RWPE1 (cell line): ENCODE results near the gene GABRG2.

ENCODE experiments used
- CTCF ChIA-PET: fragments of 350-600 bp; sonication (Branson Sonifier 250); formaldehyde crosslinking; extraction: SDS; loops from one replicate; lab custom pipeline; 2021; lab: Yijun Ruan, JAX
- POLR2A ChIA-PET: fragments of 400-600 bp; formaldehyde crosslinking; extraction: SDS; loops from one replicate; lab custom pipeline; 2020; ENCODE audit warnings: antibody characterized with exemption; ENCODE audit not compliant: low non-redundant PET; lab: Yijun Ruan, JAX
- DNase-seq: peaks from one replicate; pipeline ENCODE4 v3.0.0; 2012; ENCODE audit warnings: low spot score
- H3K27ac ChIP-seq: fragments of 450-650 bp; 2 replicates; pipeline ENCODE4 v1.5.1; 2017
- CTCF ChIP-seq: fragments of 450-650 bp; conservative IDR thresholded peaks from 2 replicates; pipeline ENCODE4 v1.5.1; 2017; ENCODE audit warnings: low read depth, mild to moderate bottlenecking

The GABRG2 gene

GRCh38 chr5:162163663-162164062, 96.1 kb downstream of the GABRG2 start:
- TF ChIP-seq CTCF = no peak
- DNase-seq = no peak
- no peak overlapping the region for H3K27ac ChIP-seq
- POLR2A ChIA-PET = no interaction called here
- CTCF ChIA-PET = interaction anchor here (0.7 kb wide), 1 partner anchor 44 kb away, joined by 3 read pairs; no protein-coding TSS in a partner anchor

GRCh38 chr5:162174358-162174974, 106.9 kb downstream of the GABRG2 start:
- ChIA-PET POLR2A (no interaction called here), CTCF (no interaction called here)
- no peak for TF ChIP-seq CTCF
- no peak overlapping the region for H3K27ac ChIP-seq
- no peak for DNase-seq

GRCh38 chr5:162187371-162187770, 119.8 kb downstream of the GABRG2 start:
- DNase-seq = no peak
- POLR2A ChIA-PET = no interaction called here
- TF ChIP-seq CTCF = no peak
- CTCF ChIA-PET = interaction anchor here (0.7 kb wide), 1 partner anchor 240 kb away, joined by 6 read pairs; no protein-coding TSS in a partner anchor
- H3K27ac ChIP-seq = no peak overlapping the region

- no peak for DNase-seq
- H3K27ac ChIP-seq = no peak overlapping the region
- ChIA-PET CTCF (interaction anchor here (0.6 kb wide), 1 partner anchor 582 kb away, joined by 3 read pairs; no protein-coding TSS in a partner anchor), POLR2A (no interaction called here)
- TF ChIP-seq CTCF = no peak
Measured at GRCh38 chr5:162189719-162190118, 122.1 kb downstream of the GABRG2 start.

- CTCF ChIA-PET = no interaction called here
- H3K27ac ChIP-seq = no peak overlapping the region
- DNase-seq = no peak
- no peak for TF ChIP-seq CTCF
- POLR2A ChIA-PET = no interaction called here
Measured at GRCh38 chr5:162193012-162193411, 125.4 kb downstream of the GABRG2 start.

GRCh38 chr5:162196351-162196750, 128.8 kb downstream of the GABRG2 start:
- POLR2A ChIA-PET = no interaction called here

More at GRCh38 chr5:162196351-162196750, 128.8 kb downstream of the GABRG2 start:
- no peak for TF ChIP-seq CTCF
- no peak for DNase-seq
- CTCF ChIA-PET = no interaction called here
- H3K27ac ChIP-seq = no peak overlapping the region
